Prostate gland (tissue), 2 donors: ENCODE measurements around the gene ABCC8.

ENCODE experiments used
- POLR2A ChIP-seq: fragments of 450-650 bp; IDR thresholded peaks from one replicate; pipeline ENCODE4 v1.6.1; 2016; ENCODE audit warnings: antibody characterized with exemption, mild to moderate bottlenecking
- POLR2AphosphoS5 ChIP-seq: sonication (generic); formaldehyde crosslinking; IDR thresholded peaks from one replicate; pipeline ENCODE4 v1.6.1; 2017; ENCODE audit warnings: antibody characterized with exemption
- TF ChIP-seq, protein P1 (sequence below), 4 experiments: fragments of 200-600 bp in 2 of 4; fragments of 450-650 bp in 2 of 4; sonication (generic) in 2 of 4; IDR thresholded peaks; 1 replicate in 3 of 4; 2 replicates in 1 of 4; pipeline ENCODE4 v1.5.1; 2016 to 2019; ENCODE audit warnings: antibody characterized with exemption in 4 of 4, mild to moderate bottlenecking in 2 of 4, moderate library complexity in 2 of 4

DNA sequence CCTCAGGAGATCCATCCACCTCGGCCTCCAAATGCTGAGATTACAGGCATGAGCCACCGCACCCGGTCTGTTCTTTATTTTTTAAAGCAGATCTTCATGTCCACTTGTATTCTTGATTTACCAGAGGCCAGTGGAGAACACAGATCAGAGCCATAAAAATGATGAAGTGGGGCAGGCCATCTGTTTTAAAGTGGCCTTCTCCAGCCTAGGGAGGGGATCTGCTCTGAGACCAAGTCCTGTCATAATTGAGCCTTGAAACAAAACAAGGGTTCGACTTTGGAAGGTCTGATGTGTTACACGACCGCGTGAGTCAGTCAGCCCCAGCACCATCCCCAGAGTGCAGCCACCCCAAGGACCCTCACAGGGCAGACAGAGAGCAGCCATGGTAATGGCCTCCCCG, 27.5 kb downstream of the ABCC8 start:
- TF ChIP-seq, protein P1, sequence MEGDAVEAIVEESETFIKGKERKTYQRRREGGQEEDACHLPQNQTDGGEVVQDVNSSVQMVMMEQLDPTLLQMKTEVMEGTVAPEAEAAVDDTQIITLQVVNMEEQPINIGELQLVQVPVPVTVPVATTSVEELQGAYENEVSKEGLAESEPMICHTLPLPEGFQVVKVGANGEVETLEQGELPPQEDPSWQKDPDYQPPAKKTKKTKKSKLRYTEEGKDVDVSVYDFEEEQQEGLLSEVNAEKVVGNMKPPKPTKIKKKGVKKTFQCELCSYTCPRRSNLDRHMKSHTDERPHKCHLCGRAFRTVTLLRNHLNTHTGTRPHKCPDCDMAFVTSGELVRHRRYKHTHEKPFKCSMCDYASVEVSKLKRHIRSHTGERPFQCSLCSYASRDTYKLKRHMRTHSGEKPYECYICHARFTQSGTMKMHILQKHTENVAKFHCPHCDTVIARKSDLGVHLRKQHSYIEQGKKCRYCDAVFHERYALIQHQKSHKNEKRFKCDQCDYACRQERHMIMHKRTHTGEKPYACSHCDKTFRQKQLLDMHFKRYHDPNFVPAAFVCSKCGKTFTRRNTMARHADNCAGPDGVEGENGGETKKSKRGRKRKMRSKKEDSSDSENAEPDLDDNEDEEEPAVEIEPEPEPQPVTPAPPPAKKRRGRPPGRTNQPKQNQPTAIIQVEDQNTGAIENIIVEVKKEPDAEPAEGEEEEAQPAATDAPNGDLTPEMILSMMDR (IDR thresholded peaks at IDR 0.05): no peak
- TF ChIP-seq POLR2A (no peak), POLR2AphosphoS5 (no peak)
